Activated T-helper 1 cell treated with anti-CD3 and anti-CD28 coated beads, Interleukin-12 subunit alpha, Interleukin-12 subunit beta, Interleukin-2, Interleukin-4 antibody, amounts not matched to agents 30 ng/mL and 10 ng/mL and 1 ng/mL, durations not matched to agents 14 hours and 24 hours and 36 hours (primary cell): ENCODE results near the gene SEZ6L. TPM values are rescaled to one million over a fixed set of nuclear protein-coding genes. Genes with fewer than 3 reads are reported as not detected.

Experiments used
- DNase-seq: peaks from one replicate; pipeline ENCODE4 v3.0.0; 2021; ENCODE audit warnings: low spot score
- H3K27ac Mint-ChIP-seq: one replicate; pipeline ENCODE4 v1.8.0; 2021; ENCODE audit warnings: mild to moderate bottlenecking, mixed read lengths
- H3K27me3 Mint-ChIP-seq: one replicate; pipeline ENCODE4 v1.8.0; 2022; ENCODE audit warnings: mild to moderate bottlenecking, moderate library complexity, mixed read lengths; ENCODE audit not compliant: insufficient read depth
- H3K36me3 Mint-ChIP-seq: one replicate; pipeline ENCODE4 v1.8.0; 2021; ENCODE audit warnings: low read depth, mixed read lengths
- H3K4me1 Mint-ChIP-seq: one replicate; pipeline ENCODE4 v1.8.0; 2021; ENCODE audit warnings: low read depth, mixed read lengths
- H3K4me3 Mint-ChIP-seq: one replicate; pipeline ENCODE4 v1.8.0; 2021; ENCODE audit warnings: mild to moderate bottlenecking, moderate library complexity, mixed read lengths
- H3K9me3 Mint-ChIP-seq: one replicate; pipeline ENCODE4 v1.8.0; 2021; ENCODE audit warnings: mixed read lengths
- intact Hi-C: fragments of 100-400 bp; cut with micrococcal nuclease; formaldehyde crosslinking; loops from one replicate; pipeline ENCODE4 v1.15.1; 2024
- total RNA-seq: library from RNA; stranded (reverse); gene quantifications from 2 replicates; pipeline ENCODE4 v1.2.3, GENCODE V29; 2022

The SEZ6L gene
- total RNA-seq, 1 donor from 2014 or later: not detected

- Mint-ChIP-seq H3K9me3 (no peaks in the 10 kb centered on the region), H3K36me3 (no peaks in the 10 kb centered on the region), H3K27me3 (peaks cover 7% of the 10 kb centered on the region), H3K4me1 (no peaks in the 10 kb centered on the region), H3K4me3 (no peak overlapping the region), H3K27ac (no peak overlapping the region)
- no peak for DNase-seq
- intact Hi-C loops: no loop called here
Measured at GRCh38 chr22:26234296-26234695, 65.0 kb downstream of the SEZ6L start.

- Mint-ChIP-seq H3K27me3 (peaks cover 4% of the 10 kb centered on the region), H3K36me3 (no peaks in the 10 kb centered on the region), H3K27ac (no peak overlapping the region), H3K9me3 (no peaks in the 10 kb centered on the region), H3K4me1 (no peaks in the 10 kb centered on the region), H3K4me3 (no peak overlapping the region)
- intact Hi-C loops: no loop called here
- DNase-seq: no peak
Measured at GRCh38 chr22:26235792-26236487, 66.7 kb downstream of the SEZ6L start.

GRCh38 chr22:26236991-26237390 is 67.7 kb downstream of the SEZ6L start:
- no peaks in the 10 kb centered on the region for H3K4me1 Mint-ChIP-seq
- no peaks in the 10 kb centered on the region for H3K9me3 Mint-ChIP-seq
- no peaks in the 10 kb centered on the region for H3K36me3 Mint-ChIP-seq
- no peak for DNase-seq
- intact Hi-C loops: no loop called here
- H3K27ac Mint-ChIP-seq: no peak overlapping the region
- H3K4me3 Mint-ChIP-seq: no peak overlapping the region
- H3K27me3 Mint-ChIP-seq: peaks cover 4% of the 10 kb centered on the region

- Mint-ChIP-seq H3K27me3 (peaks cover 4% of the 10 kb centered on the region), H3K27ac (no peak overlapping the region), H3K36me3 (no peaks in the 10 kb centered on the region), H3K4me3 (no peak overlapping the region), H3K9me3 (no peaks in the 10 kb centered on the region), H3K4me1 (no peaks in the 10 kb centered on the region)
- intact Hi-C loops: no loop called here
- DNase-seq: no peak
Measured at GRCh38 chr22:26238596-26238995, 69.3 kb downstream of the SEZ6L start.

GRCh38 chr22:26239581-26239980 is 70.3 kb downstream of the SEZ6L start:
- intact Hi-C loops: no loop called here
- Mint-ChIP-seq H3K4me1 (no peaks in the 10 kb centered on the region), H3K4me3 (no peak overlapping the region), H3K9me3 (no peaks in the 10 kb centered on the region), H3K27ac (no peak overlapping the region), H3K36me3 (no peaks in the 10 kb centered on the region), H3K27me3 (peaks cover 4% of the 10 kb centered on the region)
- no peak for DNase-seq

GRCh38 chr22:26241361-26241760 is 72.1 kb downstream of the SEZ6L start:
- no peaks in the 10 kb centered on the region for H3K4me1 Mint-ChIP-seq
- intact Hi-C loops: no loop called here
- H3K4me3 Mint-ChIP-seq: no peak overlapping the region
- H3K36me3 Mint-ChIP-seq: no peaks in the 10 kb centered on the region
- no peak for DNase-seq
- H3K9me3 Mint-ChIP-seq: no peaks in the 10 kb centered on the region
- H3K27me3 Mint-ChIP-seq: no peaks in the 10 kb centered on the region
- no peak overlapping the region for H3K27ac Mint-ChIP-seq

GRCh38 chr22:26245001-26245400 is 75.7 kb downstream of the SEZ6L start:
- no peaks in the 10 kb centered on the region for H3K9me3 Mint-ChIP-seq
- no peaks in the 10 kb centered on the region for H3K4me1 Mint-ChIP-seq
- intact Hi-C loops: no loop called here
- no peaks in the 10 kb centered on the region for H3K27me3 Mint-ChIP-seq
- H3K27ac Mint-ChIP-seq: no peak overlapping the region
- DNase-seq: no peak
- H3K4me3 Mint-ChIP-seq: no peak overlapping the region
- no peaks in the 10 kb centered on the region for H3K36me3 Mint-ChIP-seq

GRCh38 chr22:26246552-26246951 is 77.3 kb downstream of the SEZ6L start:
- Mint-ChIP-seq H3K36me3 (no peaks in the 10 kb centered on the region), H3K4me3 (no peak overlapping the region), H3K9me3 (no peaks in the 10 kb centered on the region), H3K27me3 (no peaks in the 10 kb centered on the region), H3K4me1 (no peaks in the 10 kb centered on the region), H3K27ac (no peak overlapping the region)
- no peak for DNase-seq
- intact Hi-C loops: no loop called here

- intact Hi-C loops: no loop called here
- no peaks in the 10 kb centered on the region for H3K36me3 Mint-ChIP-seq
- no peak overlapping the region for H3K4me3 Mint-ChIP-seq
- no peaks in the 10 kb centered on the region for H3K9me3 Mint-ChIP-seq
- H3K4me1 Mint-ChIP-seq: no peaks in the 10 kb centered on the region
- H3K27me3 Mint-ChIP-seq: peaks cover 9% of the 10 kb centered on the region
- no peak overlapping the region for H3K27ac Mint-ChIP-seq
- DNase-seq: no peak
Measured at GRCh38 chr22:26251869-26252268, 82.6 kb downstream of the SEZ6L start.

GRCh38 chr22:26259510-26259909 is 90.2 kb downstream of the SEZ6L start:
- no peak overlapping the region for H3K27ac Mint-ChIP-seq

GRCh38 chr22:26264162-26264561 is 94.9 kb downstream of the SEZ6L start:
- Mint-ChIP-seq H3K36me3 (no peaks in the 10 kb centered on the region), H3K9me3 (no peaks in the 10 kb centered on the region), H3K27me3 (peaks cover 8% of the 10 kb centered on the region), H3K27ac (no peak overlapping the region), H3K4me1 (no peaks in the 10 kb centered on the region), H3K4me3 (no peak overlapping the region)
- intact Hi-C loops: no loop called here
- DNase-seq: no peak

More at GRCh38 chr22:26259510-26259909, 90.2 kb downstream of the SEZ6L start:
- H3K9me3 Mint-ChIP-seq: no peaks in the 10 kb centered on the region
- intact Hi-C loops: no loop called here
- no peak overlapping the region for H3K4me3 Mint-ChIP-seq
- H3K27me3 Mint-ChIP-seq: peaks cover 12% of the 10 kb centered on the region
- no peaks in the 10 kb centered on the region for H3K4me1 Mint-ChIP-seq
- DNase-seq: no peak
- no peaks in the 10 kb centered on the region for H3K36me3 Mint-ChIP-seq

GRCh38 chr22:26265281-26265680 is 96.0 kb downstream of the SEZ6L start:
- intact Hi-C loops: no loop called here
- no peaks in the 10 kb centered on the region for H3K4me1 Mint-ChIP-seq
- no peak overlapping the region for H3K4me3 Mint-ChIP-seq
- H3K27ac Mint-ChIP-seq: no peak overlapping the region
- no peak for DNase-seq
- H3K27me3 Mint-ChIP-seq: peaks cover 8% of the 10 kb centered on the region
- H3K9me3 Mint-ChIP-seq: no peaks in the 10 kb centered on the region
- no peaks in the 10 kb centered on the region for H3K36me3 Mint-ChIP-seq

- H3K9me3 Mint-ChIP-seq: no peaks in the 10 kb centered on the region
- H3K4me3 Mint-ChIP-seq: no peak overlapping the region
Measured at GRCh38 chr22:26265909-26266308, 96.6 kb downstream of the SEZ6L start.

GRCh38 chr22:26267856-26268255 is 98.6 kb downstream of the SEZ6L start:
- no peak overlapping the region for H3K27ac Mint-ChIP-seq
- H3K9me3 Mint-ChIP-seq: no peaks in the 10 kb centered on the region
- no peak for DNase-seq
- no peaks in the 10 kb centered on the region for H3K4me1 Mint-ChIP-seq
- intact Hi-C loops: no loop called here
- H3K27me3 Mint-ChIP-seq: peaks cover 3% of the 10 kb centered on the region
- no peak overlapping the region for H3K4me3 Mint-ChIP-seq
- no peaks in the 10 kb centered on the region for H3K36me3 Mint-ChIP-seq

More at GRCh38 chr22:26265909-26266308, 96.6 kb downstream of the SEZ6L start:
- DNase-seq: no peak
- intact Hi-C loops: no loop called here
- H3K4me1 Mint-ChIP-seq: no peaks in the 10 kb centered on the region
- H3K36me3 Mint-ChIP-seq: no peaks in the 10 kb centered on the region
- peaks cover 4% of the 10 kb centered on the region for H3K27me3 Mint-ChIP-seq
- H3K27ac Mint-ChIP-seq: no peak overlapping the region
